Measurements from ENCODE around the gene NGLY1.
A peak's percentile ranks its signal among the peaks of the same experiment; 100 is the strongest.

Gene NGLY1

DNA sequence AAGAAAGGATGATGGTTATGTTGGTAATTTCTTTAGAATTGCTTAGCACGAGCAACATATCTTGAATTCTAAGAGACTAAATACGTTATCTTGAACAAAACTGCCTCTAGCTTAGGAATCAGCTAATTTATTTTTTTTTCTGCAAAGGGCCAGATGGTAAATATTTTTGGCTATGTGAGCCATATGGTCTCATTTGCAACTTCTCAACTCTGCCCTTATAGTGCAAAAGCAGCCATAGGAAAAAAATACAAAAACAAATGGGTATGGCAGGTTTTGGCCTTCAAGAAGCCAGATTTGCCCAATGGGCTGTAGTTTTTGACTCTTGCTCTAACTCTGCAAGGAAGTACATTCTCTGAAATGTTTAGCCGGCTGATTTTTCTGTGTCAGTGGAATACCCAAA, 18.5 kb upstream of the NGLY1 start:
- DNase-seq (ENCODE audit: low spot score), result no peak
- Histone ChIP-seq H3K36me3 (ENCODE audit: low read depth) (no peaks in the 10 kb centered on the region), H3K27ac (ENCODE audit: poor library complexity, severe bottlenecking) (no peak overlapping the region), H3K4me1 (ENCODE audit: insufficient read depth, poor library complexity, severe bottlenecking) (no peaks in the 10 kb centered on the region), H3K27me3 (ENCODE audit: insufficient read depth, poor library complexity, severe bottlenecking) (no peaks in the 10 kb centered on the region), H3K4me3 (ENCODE audit: severe bottlenecking) (no peak overlapping the region), H3K9me3 (ENCODE audit: severe bottlenecking) (no peaks in the 10 kb centered on the region)
- TF ChIP-seq, protein P1, sequence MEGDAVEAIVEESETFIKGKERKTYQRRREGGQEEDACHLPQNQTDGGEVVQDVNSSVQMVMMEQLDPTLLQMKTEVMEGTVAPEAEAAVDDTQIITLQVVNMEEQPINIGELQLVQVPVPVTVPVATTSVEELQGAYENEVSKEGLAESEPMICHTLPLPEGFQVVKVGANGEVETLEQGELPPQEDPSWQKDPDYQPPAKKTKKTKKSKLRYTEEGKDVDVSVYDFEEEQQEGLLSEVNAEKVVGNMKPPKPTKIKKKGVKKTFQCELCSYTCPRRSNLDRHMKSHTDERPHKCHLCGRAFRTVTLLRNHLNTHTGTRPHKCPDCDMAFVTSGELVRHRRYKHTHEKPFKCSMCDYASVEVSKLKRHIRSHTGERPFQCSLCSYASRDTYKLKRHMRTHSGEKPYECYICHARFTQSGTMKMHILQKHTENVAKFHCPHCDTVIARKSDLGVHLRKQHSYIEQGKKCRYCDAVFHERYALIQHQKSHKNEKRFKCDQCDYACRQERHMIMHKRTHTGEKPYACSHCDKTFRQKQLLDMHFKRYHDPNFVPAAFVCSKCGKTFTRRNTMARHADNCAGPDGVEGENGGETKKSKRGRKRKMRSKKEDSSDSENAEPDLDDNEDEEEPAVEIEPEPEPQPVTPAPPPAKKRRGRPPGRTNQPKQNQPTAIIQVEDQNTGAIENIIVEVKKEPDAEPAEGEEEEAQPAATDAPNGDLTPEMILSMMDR (IDR thresholded peaks at IDR 0.05; ENCODE audit: poor library complexity, severe bottlenecking), result no peak
- ATAC-seq (ENCODE audit: low read depth), result no peak

DNA sequence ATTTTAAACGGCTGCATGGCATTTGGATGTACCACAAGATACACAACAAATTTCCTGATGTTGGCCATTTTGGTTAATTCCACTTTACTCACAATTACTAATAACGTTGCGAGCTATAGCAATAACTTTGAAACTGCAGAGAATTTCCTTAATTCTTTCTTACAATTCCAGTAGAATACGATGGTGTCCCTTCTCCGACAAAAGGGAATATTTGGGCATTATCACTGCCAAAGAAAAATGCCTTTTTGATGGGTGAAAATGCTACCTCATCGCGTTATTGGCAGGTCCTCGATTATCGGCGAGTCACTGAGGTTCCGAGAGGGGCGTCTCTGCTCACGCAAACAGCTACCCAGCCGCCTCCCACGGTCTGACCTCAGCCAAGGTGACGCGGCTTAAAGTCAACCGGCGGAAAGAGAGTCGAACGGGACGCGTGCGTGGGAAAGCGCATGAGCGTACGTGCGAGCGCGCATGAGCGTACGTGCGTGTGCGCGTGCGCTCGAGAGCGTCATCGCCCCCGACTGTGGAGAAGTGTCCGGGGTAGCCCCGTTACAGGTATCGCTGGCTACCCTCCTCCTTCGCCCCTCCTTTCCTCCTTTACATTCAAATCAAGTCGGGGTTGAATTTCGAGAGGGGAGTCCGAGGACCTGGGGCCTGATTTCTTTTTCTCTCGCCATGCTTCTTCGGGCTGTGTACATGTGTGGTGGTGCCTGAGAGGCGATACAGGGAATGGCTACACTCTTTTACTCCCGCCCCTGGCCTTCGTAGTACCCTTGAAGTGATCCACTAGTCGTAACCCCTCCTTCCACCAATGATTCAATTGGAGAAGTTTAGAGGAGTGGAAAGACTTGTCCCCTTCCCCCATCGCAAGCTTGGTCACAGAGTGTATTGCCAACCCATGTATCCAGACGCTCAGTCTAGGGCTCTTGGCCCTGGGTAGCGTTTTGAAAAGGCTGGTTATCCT, 6.6 kb upstream of the NGLY1 start, which contains the start of gene OXSM:
Gene OXSM (plus strand): TSS at position 495 of the 961 bp plus-strand sequence. CDS start 931 bp downstream, outside the sequence.
- Histone ChIP-seq H3K27ac (ENCODE audit: poor library complexity, severe bottlenecking) (peak within 1 kb of the TSS; percentile 52), H3K27me3 (ENCODE audit: insufficient read depth, poor library complexity, severe bottlenecking) (no peaks in the 10 kb centered on the region), H3K4me3 (ENCODE audit: severe bottlenecking) (peak within 1 kb of the TSS; percentile 46), H3K4me1 (ENCODE audit: insufficient read depth, poor library complexity, severe bottlenecking) (peaks cover 17% of the 10 kb centered on the region), H3K36me3 (ENCODE audit: low read depth) (peaks cover 16% of the 10 kb centered on the region), H3K9me3 (ENCODE audit: severe bottlenecking) (no peaks in the 10 kb centered on the region)
- DNase-seq (ENCODE audit: low spot score) (peak; percentile 84), ATAC-seq (ENCODE audit: low read depth) (peak; percentile 90)
- TF ChIP-seq, protein P1 (IDR thresholded peaks at IDR 0.05; ENCODE audit: poor library complexity, severe bottlenecking), result no peak

DNA sequence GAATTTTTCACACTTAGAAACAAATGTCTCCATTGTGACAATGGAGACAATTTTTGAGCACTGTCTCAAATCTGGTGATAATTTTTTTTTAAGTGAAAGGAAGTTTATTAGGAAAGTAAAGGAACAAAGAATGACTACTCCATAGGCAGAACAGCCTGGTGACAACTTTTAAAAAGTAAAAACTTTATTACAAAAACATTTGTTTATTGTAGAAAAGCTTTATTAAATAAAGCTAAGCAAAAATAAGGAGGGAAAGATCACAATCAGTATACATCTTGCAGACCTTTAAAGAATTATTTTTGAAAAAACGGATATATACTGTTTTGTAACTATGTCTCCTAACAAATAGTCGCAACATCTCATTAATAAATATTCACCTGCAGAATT, 6.0 kb upstream of the NGLY1 start:
- Histone ChIP-seq H3K4me3 (ENCODE audit: severe bottlenecking) (peak overlapping the region; percentile 46), H3K27ac (ENCODE audit: poor library complexity, severe bottlenecking) (peak overlapping the region; percentile 52), H3K36me3 (ENCODE audit: low read depth) (peaks cover 11% of the 10 kb centered on the region), H3K27me3 (ENCODE audit: insufficient read depth, poor library complexity, severe bottlenecking) (no peaks in the 10 kb centered on the region), H3K4me1 (ENCODE audit: insufficient read depth, poor library complexity, severe bottlenecking) (peaks cover 17% of the 10 kb centered on the region), H3K9me3 (ENCODE audit: severe bottlenecking) (no peaks in the 10 kb centered on the region)
- ATAC-seq (ENCODE audit: low read depth) (no peak), DNase-seq (ENCODE audit: low spot score) (no peak)
- TF ChIP-seq, protein P1 (IDR thresholded peaks at IDR 0.05; ENCODE audit: poor library complexity, severe bottlenecking), result no peak

DNA sequence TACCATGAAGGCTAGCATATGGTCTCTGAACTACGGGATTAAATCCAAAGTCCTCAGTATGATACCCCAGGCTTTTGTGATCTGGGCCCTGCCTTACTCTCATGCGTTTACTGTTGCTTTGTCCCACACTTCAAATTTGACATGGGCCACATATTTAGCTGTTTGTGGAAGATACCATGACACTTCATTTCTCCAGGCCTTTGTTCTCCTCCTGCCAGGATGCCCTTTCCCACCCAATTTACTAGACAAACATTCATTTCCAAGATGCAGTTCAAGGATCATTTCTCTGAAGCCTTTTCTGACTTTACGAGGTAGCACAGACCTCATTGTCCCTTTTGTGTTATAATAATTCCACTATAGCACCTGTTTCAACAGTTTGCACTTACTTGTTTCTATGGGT, 4.4 kb upstream of the NGLY1 start:
- no peaks in the 10 kb centered on the region for H3K9me3 ChIP-seq (ENCODE audit: severe bottlenecking)
- DNase-seq (ENCODE audit: low spot score) (no peak), ATAC-seq (ENCODE audit: low read depth) (no peak)
- no peak overlapping the region for H3K27ac ChIP-seq (ENCODE audit: poor library complexity, severe bottlenecking)
- H3K4me3 ChIP-seq (ENCODE audit: severe bottlenecking), result no peak overlapping the region
- H3K36me3 ChIP-seq (ENCODE audit: low read depth), result peaks cover 8% of the 10 kb centered on the region
- peaks cover 17% of the 10 kb centered on the region for H3K4me1 ChIP-seq (ENCODE audit: insufficient read depth, poor library complexity, severe bottlenecking)
- no peaks in the 10 kb centered on the region for H3K27me3 ChIP-seq (ENCODE audit: insufficient read depth, poor library complexity, severe bottlenecking)
- TF ChIP-seq, protein P1 (IDR thresholded peaks at IDR 0.05; ENCODE audit: poor library complexity, severe bottlenecking), result no peak

DNA sequence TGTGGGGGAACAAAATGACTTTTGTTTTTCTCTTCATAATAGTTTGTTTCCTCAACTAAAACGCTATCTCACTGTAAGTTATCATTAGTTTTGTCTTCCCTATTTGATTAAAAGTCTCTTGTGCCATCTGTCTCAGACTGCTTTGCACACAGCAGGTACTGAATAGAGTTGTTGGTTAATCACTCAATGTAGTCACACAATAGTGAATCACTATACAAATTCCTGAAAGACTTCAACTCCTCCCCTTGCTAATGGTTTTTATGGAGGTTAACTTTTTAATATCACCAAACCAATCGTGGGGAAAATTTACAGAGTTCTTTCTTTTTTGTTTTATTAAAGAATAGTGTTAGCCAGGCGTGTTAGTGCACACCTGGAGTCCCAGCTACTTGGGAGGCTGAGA, 2.6 kb upstream of the NGLY1 start:
- TF ChIP-seq, protein P1 (IDR thresholded peaks at IDR 0.05; ENCODE audit: poor library complexity, severe bottlenecking), result no peak
- no peaks in the 10 kb centered on the region for H3K27me3 ChIP-seq (ENCODE audit: insufficient read depth, poor library complexity, severe bottlenecking)
- DNase-seq (ENCODE audit: low spot score) (no peak), ATAC-seq (ENCODE audit: low read depth) (no peak)
- no peaks in the 10 kb centered on the region; the same call in 1 of the 2 replicates for H3K36me3 ChIP-seq (ENCODE audit: low read depth)
- H3K9me3 ChIP-seq (ENCODE audit: severe bottlenecking), result no peaks in the 10 kb centered on the region
- H3K27ac ChIP-seq (ENCODE audit: poor library complexity, severe bottlenecking), result no peak overlapping the region
- no peak overlapping the region for H3K4me3 ChIP-seq (ENCODE audit: severe bottlenecking)
- H3K4me1 ChIP-seq (ENCODE audit: insufficient read depth, poor library complexity, severe bottlenecking), result peaks cover 15% of the 10 kb centered on the region
